Neural cell (in vitro differentiated cells): ENCODE measurements around the gene NOSTRIN. TPM values are rescaled to one million over a fixed set of nuclear protein-coding genes. Genes with fewer than 3 reads are reported as not detected.

ENCODE experiments used
- H2AFZ ChIP-seq: fragments of 200-600, 300-800 bp; sonication (generic), shearing (Covaris generic); 2 replicates; pipeline ENCODE4 v1.6.0; 2014; ENCODE audit warnings: low read depth, mild to moderate bottlenecking, antibody characterized with exemption, low read length, moderate library complexity
- H3F3A ChIP-seq: fragments of 200-600 bp; shearing (Covaris generic); 2 replicates; pipeline ENCODE4 v1.6.1; 2016; ENCODE audit warnings: mild to moderate bottlenecking, moderate library complexity, mixed read lengths, antibody characterized with exemption, low read length; ENCODE audit not compliant: insufficient read depth, poor library complexity, severe bottlenecking
- H3K27ac ChIP-seq: fragments of 200-600, 300-800 bp; sonication (generic), shearing (Covaris generic); 2 replicates; pipeline ENCODE4 v1.5.1; 2014; ENCODE audit warnings: mild to moderate bottlenecking, low read length, moderate library complexity
- H3K27me3 ChIP-seq: fragments of 300-800, 200-600 bp; sonication (generic), shearing (Covaris generic); 2 replicates; pipeline ENCODE4 v1.6.0; 2014; ENCODE audit warnings: mild to moderate bottlenecking, low read depth, low read length, moderate library complexity; ENCODE audit not compliant: insufficient read depth
- H3K36me3 ChIP-seq: fragments of 300-800, 200-600 bp; sonication (generic), shearing (Covaris generic); 2 replicates; pipeline ENCODE4 v1.5.1; 2014; ENCODE audit warnings: mild to moderate bottlenecking, antibody characterized with exemption, low read length, moderate library complexity; ENCODE audit not compliant: insufficient read depth
- H3K4me2 ChIP-seq: fragments of 300-800, 200-600 bp; sonication (generic), shearing (Covaris generic); 2 replicates; pipeline ENCODE4 v1.6.0; 2014; ENCODE audit warnings: mild to moderate bottlenecking, low read length
- H3K4me3 ChIP-seq: fragments of 300-800, 200-600 bp; sonication (generic), shearing (Covaris generic); 2 replicates; pipeline ENCODE4 v1.5.1; 2014; ENCODE audit warnings: mild to moderate bottlenecking, low read length, moderate library complexity
- H3K79me2 ChIP-seq: fragments of 200-600 bp; shearing (Covaris generic); replicated peaks from 2 replicates; pipeline ENCODE4 v1.6.0; 2014; ENCODE audit warnings: mild to moderate bottlenecking, low read length, moderate library complexity; ENCODE audit not compliant: insufficient read depth
- H3K9ac ChIP-seq: fragments of 300-800, 200-600 bp; sonication (generic), shearing (Covaris generic); 2 replicates; pipeline ENCODE4 v1.6.1; 2016; ENCODE audit warnings: mild to moderate bottlenecking, low read length, mixed read lengths
- H3K9me2 ChIP-seq: fragments of 200-600 bp; shearing (Covaris generic); 2 replicates; pipeline ENCODE4 v1.6.1; 2016; ENCODE audit warnings: mild to moderate bottlenecking, low read length, mixed read lengths; ENCODE audit not compliant: insufficient read depth
- H3K9me3 ChIP-seq: fragments of 200-600, 300-800 bp; sonication (generic), shearing (Covaris generic); 2 replicates; pipeline ENCODE4 v1.6.1; 2016; ENCODE audit warnings: mild to moderate bottlenecking, mixed run types, low read length, moderate library complexity, mixed read lengths
- H4K20me1 ChIP-seq: fragments of 200-600 bp; shearing (Covaris generic); 2 replicates; pipeline ENCODE4 v1.6.1; 2016; ENCODE audit warnings: mild to moderate bottlenecking, mixed run types; ENCODE audit not compliant: insufficient read depth
- CTCF ChIP-seq: fragments of 450-650 bp; IDR thresholded peaks from 2 replicates; pipeline ENCODE4 v1.5.1; 2014; ENCODE audit warnings: antibody characterized with exemption, mild to moderate bottlenecking, moderate library complexity; ENCODE audit not compliant: poor library complexity, severe bottlenecking
- EP300 ChIP-seq: fragments of 450-650 bp; conservative IDR thresholded peaks from 2 replicates; pipeline ENCODE4 v1.6.1; 2014; ENCODE audit warnings: antibody characterized with exemption, mild to moderate bottlenecking, moderate library complexity; ENCODE audit not compliant: poor library complexity, severe bottlenecking
- EZH2 ChIP-seq: fragments of 200-600, 300-800 bp; shearing (Covaris generic), sonication (generic); IDR thresholded peaks from 2 replicates; pipeline ENCODE4 v1.6.1; 2014; ENCODE audit warnings: antibody characterized with exemption, low read length, borderline replicate concordance, mild to moderate bottlenecking; ENCODE audit not compliant: insufficient read depth, poor library complexity, severe bottlenecking
- MXI1 ChIP-seq: fragments of 450-650 bp; conservative IDR thresholded peaks from 2 replicates; pipeline ENCODE4 v1.6.1; 2014; ENCODE audit warnings: antibody characterized with exemption, mild to moderate bottlenecking; ENCODE audit not compliant: poor library complexity, severe bottlenecking
- POLR2AphosphoS5 ChIP-seq: IDR thresholded peaks from 2 replicates; pipeline ENCODE4 v1.6.1; 2012
- RAD21 ChIP-seq: fragments of 450-650 bp; conservative IDR thresholded peaks from 2 replicates; pipeline ENCODE4 v1.6.1; 2014; ENCODE audit warnings: antibody characterized with exemption, mild to moderate bottlenecking, moderate library complexity
- REST ChIP-seq: IDR thresholded peaks from 2 replicates; pipeline ENCODE4 v1.6.1; 2012; ENCODE audit warnings: borderline replicate concordance
- SMC3 ChIP-seq: fragments of 450-650 bp; conservative IDR thresholded peaks from 2 replicates; pipeline ENCODE4 v1.6.1; 2014; ENCODE audit warnings: antibody characterized with exemption, mild to moderate bottlenecking, moderate library complexity; ENCODE audit not compliant: poor library complexity
- TAF1 ChIP-seq: IDR thresholded peaks from 2 replicates; pipeline ENCODE4 v1.6.1; 2012; ENCODE audit warnings: low read depth
- polyA minus RNA-seq: library from RNA; depleted of rRNA, polyadenylated mRNA; stranded (reverse); fragments of >200 nt; gene quantifications from 2 replicates; pipeline ENCODE4 v1.2.3, GENCODE V29; 2014
- polyA plus RNA-seq: library from polyadenylated mRNA; depleted of rRNA; stranded (reverse); fragments of >200 nt; gene quantifications from 2 replicates; pipeline ENCODE4 v1.2.3, GENCODE V29; 2014

NOSTRIN gene
- polyA plus RNA-seq, result not detected in 2 replicates
- 0.97 TPM in 1 of 2 replicates, not detected in the other for polyA minus RNA-seq

- Histone ChIP-seq H3K36me3 (no peaks in the 10 kb centered on the region), H3K9me3 (no peaks in the 10 kb centered on the region), H3K4me3 (no peak within 1 kb of the TSS), H3K79me2 (no peaks in the 10 kb centered on the region), H4K20me1 (no peaks in the 10 kb centered on the region), H3K9me2 (no peaks in the 10 kb centered on the region), H3K27ac (no peak within 1 kb of the TSS), H3K9ac (no peak within 1 kb of the TSS), H2AFZ (no peak within 1 kb of the TSS), H3K4me2 (no peak within 1 kb of the TSS), H3F3A (no peaks in the 10 kb centered on the region), H3K27me3 (no peaks in the 10 kb centered on the region)
- no peak for TF ChIP-seq SMC3
- TF ChIP-seq EZH2, result no peak
- no peak for TF ChIP-seq MXI1
- TF ChIP-seq EP300, result no peak
- no peak for TF ChIP-seq RAD21
These were observed at the start of gene NOSTRIN for GRCh38 chr2:168801961-168802858. TSS of gene NOSTRIN (plus strand) at chr2:168802637. CDS start at chr2:168802647, 10 bp downstream.

GRCh38 chr2:168753765-168754329 lies 48.6 kb upstream of the NOSTRIN start:
- no peaks in the 10 kb centered on the region for H3K79me2 ChIP-seq
- H3K9me3 ChIP-seq, result no peaks in the 10 kb centered on the region
- no peak overlapping the region for H3K4me3 ChIP-seq
- H3K9me2 ChIP-seq, result no peaks in the 10 kb centered on the region
- H3K27me3 ChIP-seq, result no peaks in the 10 kb centered on the region
- no peaks in the 10 kb centered on the region for H3F3A ChIP-seq
- H3K9ac ChIP-seq, result no peak overlapping the region
- H3K4me2 ChIP-seq, result no peak overlapping the region
- TF ChIP-seq POLR2AphosphoS5 (no peak), EZH2 (no peak), REST (no peak)
- H3K36me3 ChIP-seq, result no peaks in the 10 kb centered on the region
- H3K27ac ChIP-seq, result no peak overlapping the region
- no peak overlapping the region for H2AFZ ChIP-seq
- no peaks in the 10 kb centered on the region for H4K20me1 ChIP-seq

- Histone ChIP-seq H3K79me2 (no peaks in the 10 kb centered on the region), H3K9ac (no peak overlapping the region), H3K4me3 (no peak overlapping the region), H3K4me2 (no peak overlapping the region), H4K20me1 (no peaks in the 10 kb centered on the region), H3K27ac (no peak overlapping the region), H3K9me2 (no peaks in the 10 kb centered on the region), H2AFZ (no peak overlapping the region), H3K36me3 (no peaks in the 10 kb centered on the region), H3K27me3 (no peaks in the 10 kb centered on the region), H3K9me3 (no peaks in the 10 kb centered on the region), H3F3A (no peaks in the 10 kb centered on the region)
- TF ChIP-seq MXI1 (no peak), EZH2 (no peak), TAF1 (no peak), POLR2AphosphoS5 (no peak), EP300 (no peak), RAD21 (no peak), CTCF (no peak), REST (no peak), SMC3 (no peak)
These were observed 45.2 kb upstream of the NOSTRIN start for GRCh38 chr2:168757223-168757622.
